SK-N-SH (cell line): Measurements from ENCODE around the gene GPANK1. TPM values are rescaled to one million over a fixed set of nuclear protein-coding genes. Genes with fewer than 3 reads are reported as not detected.

ENCODE experiments used
- CTCF ChIA-PET: fragments of 300-600, 350-600 bp; formaldehyde crosslinking; extraction: SDS; loops from one replicate; lab custom pipeline; 2021; lab: Yijun Ruan, JAX
- POLR2A ChIA-PET: fragments of 350-600 bp; sonication (Branson Sonifier 250); formaldehyde crosslinking; extraction: SDS; loops from one replicate; lab custom pipeline; 2020; ENCODE audit warnings: antibody characterized with exemption, inconsistent platforms; lab: Yijun Ruan, JAX
- DNase-seq: peaks from one replicate; pipeline ENCODE4 v3.0.0; 2012
- H2AFZ ChIP-seq: fragments of 200-600 bp; sonication (generic); 2 replicates; pipeline ENCODE4 v1.8.1; 2016; ENCODE audit warnings: antibody characterized with exemption, mild to moderate bottlenecking, low read depth
- H3F3A ChIP-seq: fragments of 200-600 bp; sonication (generic); replicated peaks from 2 replicates; pipeline ENCODE3; 2016; ENCODE audit warnings: antibody characterized with exemption, mild to moderate bottlenecking; ENCODE audit not compliant: insufficient read depth
- H3K27ac ChIP-seq, 2 experiments: fragments of 200-500 bp in 1 of 2; fragments of 200-600 bp in 1 of 2; sonication (Bioruptor generic) in 1 of 2; sonication (generic), shearing (Covaris generic) in 1 of 2; 2 replicates each; pipeline versions ENCODE4 v1.5.1 to v1.6.1; 2014 to 2016; ENCODE audit warnings: low read depth in 2 of 2, inconsistent platforms in 1 of 2, low read length in 1 of 2, mild to moderate bottlenecking in 1 of 2, mixed read lengths in 1 of 2
- H3K27me3 ChIP-seq: fragments of 200-600 bp; sonication (generic), shearing (Covaris generic); 2 replicates; pipeline ENCODE4 v1.6.1; 2016; ENCODE audit warnings: mixed run types; ENCODE audit not compliant: insufficient read depth
- H3K36me3 ChIP-seq, 2 experiments: fragments of 200-500 bp in 1 of 2; fragments of 200-600 bp in 1 of 2; sonication (Bioruptor generic) in 1 of 2; sonication (generic) in 1 of 2; replicated peaks in 1 of 2; 2 replicates each; pipeline versions ENCODE3 to v1.5.1; 2014 to 2016; ENCODE audit warnings: low read length in 1 of 2, mild to moderate bottlenecking in 1 of 2; ENCODE audit not compliant: insufficient read depth in 2 of 2, control insufficient read depth in 1 of 2
- H3K4me1 ChIP-seq, 2 experiments: fragments of 200-500 bp in 1 of 2; fragments of 200-600 bp in 1 of 2; sonication (Bioruptor generic) in 1 of 2; sonication (generic), shearing (Covaris generic) in 1 of 2; 2 replicates each; pipeline versions ENCODE4 v1.5.1 to v1.6.1; 2014 to 2016; ENCODE audit warnings: low read depth in 1 of 2, low read length in 1 of 2, mixed run types in 1 of 2; ENCODE audit not compliant: insufficient read depth in 2 of 2, control insufficient read depth in 1 of 2
- H3K4me2 ChIP-seq: fragments of 200-600 bp; sonication (generic), shearing (Covaris generic); 2 replicates; pipeline ENCODE4 v1.6.1; 2017; ENCODE audit warnings: mixed run types
- H3K4me3 ChIP-seq, 2 experiments: fragments of 200-500 bp in 1 of 2; fragments of 200-600 bp in 1 of 2; sonication (Bioruptor generic) in 1 of 2; sonication (generic), shearing (Covaris generic) in 1 of 2; 2 replicates each; pipeline versions ENCODE4 v1.5.1 to v1.8.1; 2014 to 2016; ENCODE audit warnings: low read depth in 2 of 2, inconsistent platforms in 1 of 2, low read length in 1 of 2, mild to moderate bottlenecking in 1 of 2, mixed read lengths in 1 of 2, moderate library complexity in 1 of 2
- H3K79me2 ChIP-seq: fragments of 200-600 bp; sonication (generic); 2 replicates; pipeline ENCODE4 v1.8.1; 2017; ENCODE audit warnings: mild to moderate bottlenecking; ENCODE audit not compliant: insufficient read depth
- H3K9ac ChIP-seq: fragments of 200-600 bp; sonication (generic); 2 replicates; pipeline ENCODE4 v1.6.1; 2017; ENCODE audit warnings: mixed run types
- H3K9me2 ChIP-seq: fragments of 200-600 bp; sonication (generic); 2 replicates; pipeline ENCODE4 v1.6.1; 2017; ENCODE audit warnings: mixed run types
- H3K9me3 ChIP-seq: fragments of 200-600 bp; sonication (generic); 2 replicates; pipeline ENCODE4 v1.6.1; 2017; ENCODE audit warnings: mixed run types, mild to moderate bottlenecking, moderate library complexity
- H4K20me1 ChIP-seq: fragments of 200-600 bp; sonication (generic); 2 replicates; pipeline ENCODE4 v1.6.1; 2017; ENCODE audit warnings: mild to moderate bottlenecking, mixed run types; ENCODE audit not compliant: insufficient read depth
- FOSL2 ChIP-seq: IDR thresholded peaks from 2 replicates; pipeline ENCODE4 v1.4.0; 2012; ENCODE audit warnings: low read depth, mild to moderate bottlenecking, moderate library complexity, borderline replicate concordance
- FOXM1 ChIP-seq: IDR thresholded peaks from 2 replicates; pipeline ENCODE4 v1.4.0; 2012; ENCODE audit warnings: low read depth, mild to moderate bottlenecking
- MEF2A ChIP-seq: IDR thresholded peaks from 2 replicates; pipeline ENCODE4 v1.4.0; 2012; ENCODE audit warnings: low read depth, borderline replicate concordance
- PBX3 ChIP-seq: IDR thresholded peaks from 2 replicates; pipeline ENCODE4; 2012
- POLR2AphosphoS5 ChIP-seq: IDR thresholded peaks from 2 replicates; pipeline ENCODE4 v1.6.1; 2012; ENCODE audit warnings: low read depth, low read length
- RCOR1 ChIP-seq: fragments of 150-350 bp; IDR thresholded peaks from 2 replicates; pipeline ENCODE4 v1.6.1; 2017; ENCODE audit warnings: antibody characterized with exemption, low read length
- SMC3 ChIP-seq: IDR thresholded peaks from 2 replicates; pipeline ENCODE4 v1.6.1; 2012; ENCODE audit warnings: low read depth, low read length, improper control_type of control experiment
- TAF1 ChIP-seq: IDR thresholded peaks from 2 replicates; pipeline ENCODE4 v1.6.1; 2012; ENCODE audit warnings: low read depth, mild to moderate bottlenecking, low read length, moderate library complexity, borderline replicate concordance
- USF1 ChIP-seq: IDR thresholded peaks from 2 replicates; pipeline ENCODE4 v1.4.0; 2012; ENCODE audit warnings: low read depth, borderline replicate concordance
- WGBS: methylation state at CpG from one replicate; pipeline ENCODE4 v1.1.6; 2017; ENCODE audit warnings: low lambda C conversion rate; 5-methylcytosine and 5-hydroxymethylcytosine counted together
- polyA plus RNA-seq, 3 experiments: library from polyadenylated mRNA; depleted of rRNA; stranded (reverse); fragments of >200 nt; gene quantifications; 2 replicates each; pipeline ENCODE4 v1.2.3, GENCODE V29; 2012

Gene GPANK1
- polyA plus RNA-seq, 1 of the 3 experiments (the other 2 are of a cell fraction) = 19.1 TPM

DNA sequence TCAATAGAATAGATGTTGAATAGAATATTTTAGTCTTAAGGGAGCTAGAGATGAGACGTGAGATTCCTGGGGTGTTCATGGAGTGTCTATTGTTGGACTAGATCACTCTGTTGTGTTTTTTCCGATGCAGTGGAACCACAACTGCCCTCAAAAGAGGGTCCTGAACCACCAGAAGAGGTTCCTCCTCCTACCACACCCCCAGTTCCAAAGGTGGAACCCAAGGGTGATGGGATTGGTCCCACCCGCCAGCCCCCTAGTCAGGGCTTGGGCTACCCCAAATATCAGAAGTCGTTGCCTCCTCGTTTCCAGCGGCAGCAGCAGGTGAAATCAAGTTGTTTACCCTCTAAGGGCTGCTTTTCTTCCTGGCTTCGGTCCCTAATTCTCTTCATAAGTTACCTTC is 35.8 kb downstream of the GPANK1 start:
- Histone ChIP-seq H3K36me3 (peaks cover 81 to 96% of the 10 kb centered on the region in 2 experiments), H3K79me2 (peaks cover 49% of the 10 kb centered on the region), H2AFZ (no peak overlapping the region), H3K27ac (no peak overlapping the region), H3K9me2 (no peaks in the 10 kb centered on the region), H3K27me3 (no peaks in the 10 kb centered on the region), H3K4me3 (no peak overlapping the region), H3K9me3 (no peaks in the 10 kb centered on the region), H3K4me2 (no peak overlapping the region), H3K9ac (no peak overlapping the region), H3F3A (peaks cover 13% of the 10 kb centered on the region)
- 89% methylated on average over 7 of the region's 7 CpGs for WGBS
- POLR2A ChIA-PET = interaction anchor here (1.5 kb wide), 1 partner anchor 8 kb away, joined by 3 read pairs; the partner anchor contains the start of gene PRRC2A
- no peak for TF ChIP-seq PBX3
- TF ChIP-seq, all 33 proteins: peak for 0
- CTCF ChIA-PET = no interaction called here
- DNase-seq = no peak
- H4K20me1 ChIP-seq = peaks cover 19% of the 10 kb centered on the region
- no peaks in the 10 kb centered on the region; a peak in 1 of 4 replicates for H3K4me1 ChIP-seq

DNA sequence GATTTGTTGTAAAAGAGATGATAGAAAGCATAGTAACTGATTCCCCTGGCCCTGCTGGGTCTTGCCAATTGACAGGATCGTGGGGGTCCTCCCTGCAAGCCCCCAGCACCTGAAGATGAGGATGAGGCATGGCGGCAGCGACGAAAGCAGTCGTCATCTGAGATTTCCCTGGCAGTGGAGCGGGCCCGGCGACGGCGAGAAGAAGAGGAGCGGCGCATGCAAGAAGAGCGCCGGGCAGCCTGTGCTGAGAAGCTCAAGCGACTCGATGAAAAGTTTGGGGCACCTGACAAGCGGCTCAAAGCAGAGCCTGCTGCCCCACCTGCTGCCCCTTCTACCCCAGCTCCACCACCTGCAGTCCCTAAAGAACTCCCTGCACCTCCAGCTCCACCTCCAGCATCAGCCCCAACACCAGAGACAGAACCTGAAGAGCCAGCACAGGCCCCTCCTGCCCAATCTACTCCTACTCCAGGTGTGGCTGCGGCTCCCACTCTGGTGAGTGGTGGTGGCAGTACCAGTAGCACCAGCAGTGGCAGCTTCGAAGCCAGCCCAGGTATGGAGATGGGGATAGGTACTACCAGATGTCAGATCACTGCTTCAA is 37.0 kb downstream of the GPANK1 start:
- CTCF ChIA-PET = interaction anchor here (0.6 kb wide), 1 partner anchor 18 kb away, joined by 3 read pairs; no protein-coding TSS in a partner anchor
- H3K79me2 ChIP-seq = peaks cover 61% of the 10 kb centered on the region
- H3K36me3 ChIP-seq = peaks cover 93 to 94% of the 10 kb centered on the region in 2 experiments
- H3K27ac ChIP-seq = no peak overlapping the region
- H3K4me2 ChIP-seq = no peak overlapping the region
- no peak overlapping the region for H2AFZ ChIP-seq
- 98% methylated on average over 18 of the region's 19 CpGs for WGBS
- peak; percentile 19 for DNase-seq
- no peaks in the 10 kb centered on the region for H3K27me3 ChIP-seq
- no peaks in the 10 kb centered on the region for H3K9me3 ChIP-seq
- no peaks in the 10 kb centered on the region for H3K9me2 ChIP-seq
- H3K4me1 ChIP-seq = peaks cover 2% of the 10 kb centered on the region in 2 experiments; a peak in 2 of 4 replicates
- no peak overlapping the region for H3K4me3 ChIP-seq
- POLR2A ChIA-PET = interaction anchor here (1.3 kb wide), 1 partner anchor 11 kb away, joined by 6 read pairs; no protein-coding TSS in a partner anchor
- peaks cover 30% of the 10 kb centered on the region for H4K20me1 ChIP-seq
- H3F3A ChIP-seq = peaks cover 4% of the 10 kb centered on the region
- H3K9ac ChIP-seq = no peak overlapping the region
- TF ChIP-seq USF1 (no peak), POLR2AphosphoS5 (no peak), FOSL2 (no peak), SMC3 (no peak), MEF2A (no peak), FOXM1 (no peak), RCOR1 (no peak), TAF1 (no peak)
